IPS DF 6.9 (cell line): ENCODE data around the gene MAP2.
A peak's percentile ranks its signal among the peaks of the same experiment; 100 is the strongest.

ENCODE experiments used
- DNase-seq: peaks from one replicate; pipeline ENCODE4 v3.0.0-alpha.2; 2013; ENCODE audit warnings: low read depth, low spot score
- H3K27ac ChIP-seq: one replicate; pipeline ENCODE4 v1.5.1; 2013; ENCODE audit warnings: low read length, control low read depth
- H3K27me3 ChIP-seq: 2 replicates; pipeline ENCODE4 v1.6.1; 2013; ENCODE audit warnings: mild to moderate bottlenecking, low read length; ENCODE audit not compliant: control insufficient read depth, insufficient read depth
- H3K36me3 ChIP-seq: 2 replicates; pipeline ENCODE4 v1.6.1; 2013; ENCODE audit warnings: low read length; ENCODE audit not compliant: control insufficient read depth, insufficient read depth
- H3K4me1 ChIP-seq: 2 replicates; pipeline ENCODE4 v1.6.1; 2013; ENCODE audit warnings: low read length; ENCODE audit not compliant: control insufficient read depth, insufficient read depth
- H3K4me3 ChIP-seq: 2 replicates; pipeline ENCODE4 v1.5.1; 2013; ENCODE audit warnings: mild to moderate bottlenecking, low read length
- H3K9me3 ChIP-seq: 2 replicates; pipeline ENCODE4 v1.6.1; 2013; ENCODE audit warnings: low read length, inconsistent platforms; ENCODE audit not compliant: control insufficient read depth, insufficient read depth
- WGBS: extraction: QIAGEN DNeasy Blood & Tissue Kit; methylation state at CpG from one replicate; pipeline ENCODE4 v1.1.7; 2013; ENCODE audit warnings: mixed read lengths, missing lambda C conversion rate; ENCODE audit not compliant: insufficient read length, insufficient coverage; 5-methylcytosine and 5-hydroxymethylcytosine counted together

Gene MAP2

GRCh38 chr2:209424199-209424701 lies 403 bp downstream of the MAP2 start:
- H3K9me3 ChIP-seq = no peaks in the 10 kb centered on the region
- peaks cover 4% of the 10 kb centered on the region; the same call in 1 of the 2 replicates for H3K27me3 ChIP-seq
- H3K4me1 ChIP-seq = no peaks in the 10 kb centered on the region
- DNase-seq = no peak
- H3K4me3 ChIP-seq = peak overlapping the region; percentile 62; the same call in 1 of the 2 replicates
- no CpG with 5 or more reads among the region's 28 CpGs for WGBS
- no peaks in the 10 kb centered on the region for H3K36me3 ChIP-seq
- H3K27ac ChIP-seq = no peak overlapping the region

DNA sequence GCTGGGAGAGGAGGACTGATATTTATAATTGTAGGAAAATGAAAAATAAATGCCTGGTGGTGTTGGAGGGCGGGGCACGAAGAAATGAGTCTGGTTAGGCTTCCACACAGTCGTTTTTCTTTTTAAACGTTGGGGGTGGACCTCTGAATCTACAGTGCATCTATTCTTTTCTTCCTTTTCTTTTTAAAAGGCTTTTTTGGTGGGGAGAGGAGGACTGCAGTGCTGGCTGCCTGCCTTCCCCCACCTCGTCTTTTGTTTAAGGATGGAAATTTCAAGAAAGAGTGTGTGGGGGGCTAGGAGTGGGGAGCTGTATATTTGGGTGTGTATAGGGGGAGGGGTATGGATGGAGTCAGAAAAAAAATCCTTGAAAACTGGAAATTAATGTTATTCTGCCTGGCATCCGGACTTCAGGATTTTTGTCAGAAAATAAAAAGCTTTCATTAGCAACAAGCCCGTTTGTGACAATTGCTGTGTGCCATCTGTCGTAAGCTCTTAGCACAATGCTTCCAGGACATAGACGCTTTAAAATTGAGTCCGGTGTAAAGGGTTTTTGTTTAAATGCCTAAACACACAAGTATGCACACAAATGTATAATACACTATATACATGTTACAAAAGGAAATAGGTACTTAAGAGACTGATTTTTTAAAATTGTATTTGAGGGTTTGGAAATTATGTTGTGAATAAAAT lies 1.1 kb downstream of the MAP2 start:
- no peaks in the 10 kb centered on the region for H3K36me3 ChIP-seq
- no CpG with 5 or more reads among the region's 10 CpGs for WGBS
- DNase-seq = no peak
- H3K4me3 ChIP-seq = no peak overlapping the region
- no peak overlapping the region for H3K27ac ChIP-seq
- H3K27me3 ChIP-seq = peaks cover 4% of the 10 kb centered on the region; the same call in 1 of the 2 replicates
- H3K9me3 ChIP-seq = no peaks in the 10 kb centered on the region
- H3K4me1 ChIP-seq = no peaks in the 10 kb centered on the region

DNA sequence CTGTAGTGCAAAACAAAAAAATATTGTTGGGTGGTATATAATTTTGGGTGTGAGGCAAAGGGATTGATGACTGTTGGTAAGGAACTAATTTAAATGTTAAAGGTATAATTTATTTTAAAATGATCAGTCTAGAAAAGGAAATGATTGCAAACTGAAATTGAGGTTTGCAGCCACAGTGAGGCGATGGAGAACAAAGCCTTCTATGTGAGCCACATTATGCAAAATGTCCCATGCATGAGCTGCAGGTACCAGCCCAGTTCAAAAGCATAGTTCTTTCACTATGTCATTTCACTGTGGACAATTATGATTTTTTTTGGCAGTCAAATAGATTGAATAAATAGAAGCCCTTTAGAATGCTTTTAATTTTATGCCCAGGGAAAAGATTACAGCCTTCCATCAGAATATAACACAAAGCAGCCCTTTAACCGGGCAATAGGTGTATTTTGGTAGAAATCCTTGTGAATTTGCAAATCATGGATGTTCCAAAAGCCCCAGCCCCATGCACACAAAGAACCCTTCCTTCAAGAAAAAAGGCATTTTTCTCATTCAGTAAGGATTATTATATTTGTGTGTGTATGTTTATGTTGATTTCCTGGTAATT lies 1.7 kb downstream of the MAP2 start:
- DNase-seq = no peak
- no CpG with 5 or more reads among the region's 2 CpGs for WGBS
- Histone ChIP-seq H3K4me3 (no peak overlapping the region), H3K36me3 (no peaks in the 10 kb centered on the region), H3K9me3 (no peaks in the 10 kb centered on the region), H3K27ac (no peak overlapping the region), H3K4me1 (no peaks in the 10 kb centered on the region), H3K27me3 (peaks cover 4% of the 10 kb centered on the region; the same call in 1 of the 2 replicates)

- H3K4me1 ChIP-seq = no peaks in the 10 kb centered on the region
- no peak overlapping the region for H3K4me3 ChIP-seq
- H3K27ac ChIP-seq = no peak overlapping the region
- peaks cover 4% of the 10 kb centered on the region; the same call in 1 of the 2 replicates for H3K27me3 ChIP-seq
- H3K36me3 ChIP-seq = no peaks in the 10 kb centered on the region
- DNase-seq = no peak
- no peaks in the 10 kb centered on the region for H3K9me3 ChIP-seq
Observed at GRCh38 chr2:209426432-209426831, 2.6 kb downstream of the MAP2 start.

DNA sequence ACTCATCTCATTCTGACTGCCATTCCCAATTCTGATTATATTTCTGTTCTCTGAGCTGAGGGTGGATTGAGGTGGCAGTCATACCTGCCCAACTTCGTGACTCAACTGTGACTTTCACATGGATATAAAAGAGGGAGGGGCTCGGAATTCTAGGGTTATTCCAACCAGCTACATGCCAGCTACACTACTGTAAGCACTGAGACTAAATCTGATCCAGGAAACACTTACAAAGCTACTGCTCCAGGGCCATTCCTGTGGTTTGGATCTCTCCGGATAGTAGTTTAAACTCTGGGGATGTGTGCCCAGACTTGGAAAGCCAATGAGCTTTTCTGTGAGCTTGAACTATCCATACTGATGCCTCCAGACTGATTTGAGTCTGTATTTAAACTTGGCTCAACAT lies 7.9 kb downstream of the MAP2 start:
- no peaks in the 10 kb centered on the region for H3K27me3 ChIP-seq
- H3K9me3 ChIP-seq = no peaks in the 10 kb centered on the region
- no peaks in the 10 kb centered on the region for H3K36me3 ChIP-seq
- no peak overlapping the region for H3K27ac ChIP-seq
- no peak for DNase-seq
- no CpG with 5 or more reads among the region's 3 CpGs for WGBS
- peaks cover 1% of the 10 kb centered on the region; the same call in 1 of the 2 replicates for H3K4me1 ChIP-seq
- no peak overlapping the region for H3K4me3 ChIP-seq

- Histone ChIP-seq H3K9me3 (no peaks in the 10 kb centered on the region), H3K27me3 (no peaks in the 10 kb centered on the region), H3K27ac (no peak overlapping the region), H3K4me3 (no peak overlapping the region), H3K4me1 (peaks cover 1% of the 10 kb centered on the region; the same call in 1 of the 2 replicates), H3K36me3 (no peaks in the 10 kb centered on the region)
- DNase-seq = no peak
- no CpG with 5 or more reads among the region's 3 CpGs for WGBS
Observed at GRCh38 chr2:209441541-209441940, 17.7 kb downstream of the MAP2 start.

DNA sequence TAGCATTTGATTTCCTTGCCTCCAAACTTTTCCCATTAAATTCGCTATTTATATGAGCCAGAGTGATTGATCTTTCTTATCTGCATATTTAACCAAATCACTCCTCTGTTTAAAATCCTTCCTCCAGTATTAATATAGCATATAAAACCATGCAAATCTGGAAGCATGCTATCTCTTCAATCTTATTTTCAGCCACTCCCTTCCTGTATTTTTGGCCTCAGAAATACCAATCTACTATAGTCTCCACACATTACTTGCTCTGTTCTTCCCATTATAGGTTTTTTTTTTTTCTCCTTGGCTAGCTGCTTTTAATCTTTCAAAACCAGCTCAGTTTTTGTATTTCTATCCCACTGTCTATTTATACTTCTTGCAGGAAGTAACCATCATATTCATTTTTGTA lies 19.1 kb downstream of the MAP2 start:
- Histone ChIP-seq H3K4me1 (peaks cover 1% of the 10 kb centered on the region; the same call in 1 of the 2 replicates), H3K9me3 (no peaks in the 10 kb centered on the region), H3K27me3 (no peaks in the 10 kb centered on the region), H3K4me3 (no peak overlapping the region), H3K27ac (no peak overlapping the region), H3K36me3 (no peaks in the 10 kb centered on the region)
- no peak for DNase-seq
- WGBS = no CpG with 5 or more reads among the region's 1 CpG

DNA sequence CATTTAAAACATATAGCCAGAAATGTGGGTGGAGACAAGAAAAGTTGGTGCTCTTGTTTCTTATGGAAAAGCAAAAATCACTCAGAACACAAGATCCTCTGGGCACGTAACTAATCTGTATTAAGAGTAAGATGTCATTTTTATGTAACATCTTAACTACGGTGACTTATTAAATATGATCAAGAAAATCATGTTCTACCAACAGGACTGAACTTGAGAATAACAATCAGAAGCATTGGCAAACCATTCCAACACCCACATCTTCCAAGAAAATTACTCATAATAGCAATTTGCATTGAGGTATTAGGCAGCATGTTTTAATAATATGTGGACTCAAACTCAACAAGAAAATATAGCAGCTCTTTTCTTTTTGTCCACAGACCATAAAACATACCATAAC lies 21.6 kb downstream of the MAP2 start:
- Histone ChIP-seq H3K4me3 (no peak overlapping the region), H3K27me3 (no peaks in the 10 kb centered on the region), H3K4me1 (peaks cover 1% of the 10 kb centered on the region; the same call in 1 of the 2 replicates), H3K9me3 (no peaks in the 10 kb centered on the region), H3K36me3 (no peaks in the 10 kb centered on the region), H3K27ac (no peak overlapping the region)
- no CpG with 5 or more reads among the region's 2 CpGs for WGBS
- DNase-seq = no peak

DNA sequence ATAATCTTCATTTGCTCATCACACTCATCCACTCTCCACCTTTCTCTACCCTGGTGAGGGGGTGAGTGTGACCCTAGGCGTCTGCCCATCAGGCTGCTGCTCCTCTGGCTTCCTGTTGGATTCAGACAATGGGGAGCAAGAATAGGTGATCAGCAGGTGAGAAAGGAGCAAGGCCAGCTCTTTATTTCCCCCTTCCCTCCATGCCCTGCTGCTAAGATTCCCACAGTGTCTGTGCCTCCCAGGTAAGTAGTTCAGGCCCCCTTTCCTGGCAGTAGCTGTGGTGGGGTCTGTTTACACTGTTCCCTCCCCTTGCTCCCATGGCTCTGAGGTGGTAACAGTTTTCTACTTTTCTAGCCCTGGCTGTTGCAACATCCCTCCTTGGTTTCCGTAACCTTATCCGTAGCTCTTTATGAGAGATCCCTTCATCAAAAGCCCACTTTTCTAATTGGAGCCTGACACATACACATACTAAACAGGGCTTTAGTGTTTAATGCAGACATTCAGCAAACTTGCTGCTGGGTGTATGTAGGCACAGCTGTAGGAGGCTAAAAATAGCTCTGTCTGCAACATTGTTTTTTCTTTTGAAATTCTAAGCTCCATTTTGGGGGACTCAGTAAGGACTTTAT lies 27.5 kb downstream of the MAP2 start:
- DNase-seq = no peak
- WGBS = no CpG with 5 or more reads among the region's 3 CpGs
- H3K9me3 ChIP-seq = no peaks in the 10 kb centered on the region
- H3K36me3 ChIP-seq = no peaks in the 10 kb centered on the region
- no peaks in the 10 kb centered on the region for H3K27me3 ChIP-seq
- no peaks in the 10 kb centered on the region for H3K4me1 ChIP-seq
- no peak overlapping the region for H3K4me3 ChIP-seq
- no peak overlapping the region for H3K27ac ChIP-seq

GRCh38 chr2:209456489-209456888 lies 32.6 kb downstream of the MAP2 start:
- Histone ChIP-seq H3K4me1 (no peaks in the 10 kb centered on the region), H3K27me3 (no peaks in the 10 kb centered on the region), H3K27ac (no peak overlapping the region), H3K4me3 (no peak overlapping the region), H3K36me3 (no peaks in the 10 kb centered on the region), H3K9me3 (no peaks in the 10 kb centered on the region)
- no peak for DNase-seq
